HUES48 (cell line): ENCODE results near the gene DNAJC8.
A peak's percentile ranks its signal among the peaks of the same experiment; 100 is the strongest.

ENCODE experiments used
- H3K27ac ChIP-seq: one replicate; pipeline ENCODE4 v1.7.0; 2013; ENCODE audit warnings: low read depth, low read length, inconsistent platforms
- H3K27me3 ChIP-seq: 2 replicates; pipeline ENCODE4 v1.6.1; 2013; ENCODE audit warnings: mild to moderate bottlenecking, low read length; ENCODE audit not compliant: control insufficient read depth, insufficient read depth
- H3K36me3 ChIP-seq: 2 replicates; pipeline ENCODE4 v1.6.1; 2013; ENCODE audit warnings: low read length; ENCODE audit not compliant: control insufficient read depth, insufficient read depth
- H3K4me1 ChIP-seq: 2 replicates; pipeline ENCODE4 v1.6.1; 2013; ENCODE audit warnings: mild to moderate bottlenecking, low read length; ENCODE audit not compliant: control insufficient read depth, insufficient read depth
- H3K4me3 ChIP-seq: 2 replicates; pipeline ENCODE4 v1.5.1; 2013; ENCODE audit warnings: mild to moderate bottlenecking, low read depth, low read length
- H3K9ac ChIP-seq: 2 replicates; pipeline ENCODE4 v1.6.1; 2013; ENCODE audit warnings: mild to moderate bottlenecking, low read depth, low read length, moderate library complexity
- H3K9me3 ChIP-seq: 2 replicates; pipeline ENCODE4 v1.6.1; 2013; ENCODE audit warnings: low read length; ENCODE audit not compliant: control insufficient read depth, insufficient read depth

The DNAJC8 gene

DNA sequence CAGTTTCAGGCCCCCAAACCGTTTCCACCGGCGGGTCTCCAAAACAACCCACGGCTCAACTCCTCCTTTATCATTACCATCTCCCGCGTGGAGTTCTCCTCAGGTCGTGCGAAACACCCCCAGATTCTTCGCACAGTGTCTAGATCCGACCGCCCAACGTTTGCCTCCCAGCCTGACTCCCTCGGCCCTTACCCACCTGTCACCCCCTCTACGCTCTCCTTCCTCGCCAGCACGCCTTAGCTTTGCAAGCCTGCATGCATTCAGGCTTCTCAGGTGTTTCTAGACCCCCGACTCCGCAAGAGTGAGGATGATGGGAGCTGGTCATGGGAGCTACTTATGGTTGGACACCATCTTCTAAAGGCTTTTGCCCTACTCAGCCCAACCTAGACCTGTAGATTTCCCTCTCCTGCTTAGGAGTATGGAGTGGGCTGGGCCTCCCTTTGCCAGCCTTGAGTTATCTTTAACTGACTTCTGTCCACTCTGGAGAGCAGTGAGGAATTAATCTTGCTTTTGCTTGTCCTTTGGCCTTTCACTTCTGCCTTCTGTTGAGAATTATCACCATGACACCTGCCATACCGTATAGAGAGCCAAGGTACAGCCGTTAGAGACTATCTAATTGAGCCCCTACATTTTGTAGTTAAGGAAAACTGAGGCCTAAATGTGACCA lies 4.0 kb upstream of the DNAJC8 start:
- Histone ChIP-seq H3K9ac (peak overlapping the region; percentile 88), H3K27ac (no peak overlapping the region), H3K4me1 (peaks cover 6% of the 10 kb centered on the region; the same call in 1 of the 2 replicates), H3K9me3 (no peaks in the 10 kb centered on the region), H3K36me3 (peaks cover 13% of the 10 kb centered on the region), H3K27me3 (no peaks in the 10 kb centered on the region), H3K4me3 (peak overlapping the region; percentile 88)

DNA sequence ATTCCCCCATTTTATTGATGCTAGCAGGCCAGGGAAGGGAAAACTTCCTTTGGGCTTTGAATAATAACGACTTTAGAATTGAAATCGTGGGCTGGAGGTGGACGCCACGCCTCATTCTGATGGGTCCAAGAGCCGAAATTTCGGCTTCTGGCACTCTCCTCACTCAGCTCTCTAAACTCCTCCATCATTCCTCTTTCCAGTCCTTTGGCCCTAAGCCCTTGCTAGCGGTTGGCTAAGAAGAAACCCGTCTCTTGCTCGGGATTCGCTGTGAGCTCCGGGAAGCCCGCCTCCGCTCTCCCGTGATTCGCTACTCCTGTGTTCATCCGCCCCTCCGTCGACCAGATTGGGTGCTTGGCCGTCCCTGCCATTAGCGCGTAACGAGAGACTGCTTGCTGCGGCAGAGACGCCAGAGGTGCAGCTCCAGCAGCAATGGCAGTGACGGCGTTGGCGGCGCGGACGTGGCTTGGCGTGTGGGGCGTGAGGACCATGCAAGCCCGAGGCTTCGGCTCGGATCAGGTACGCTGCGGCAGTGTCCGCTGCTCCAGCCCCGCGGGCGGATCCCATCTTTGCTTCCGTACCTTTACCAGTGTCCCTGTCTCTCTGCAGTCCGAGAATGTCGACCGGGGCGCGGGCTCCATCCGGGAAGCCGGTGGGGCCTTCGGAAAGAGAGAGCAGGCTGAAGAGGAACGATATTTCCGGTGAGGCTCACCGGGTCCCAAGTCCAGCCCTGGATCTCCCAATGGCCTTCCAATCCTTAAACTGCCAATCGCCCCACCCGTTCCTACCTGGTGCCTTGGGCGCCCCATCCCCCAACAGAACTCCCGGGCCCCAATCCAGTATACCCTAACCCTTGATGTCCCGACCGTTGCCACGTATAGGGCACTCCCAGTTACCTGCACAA lies 3.2 kb upstream of the DNAJC8 start, which contains the start of gene ATP5IF1:
Gene ATP5IF1 (plus strand): TSS at position 370 of the 901 bp plus-strand sequence. CDS start 60 bp downstream, at position 430.
- Histone ChIP-seq H3K36me3 (peaks cover 14% of the 10 kb centered on the region), H3K27me3 (no peaks in the 10 kb centered on the region), H3K27ac (peak within 1 kb of the TSS; percentile 82), H3K4me1 (peaks cover 6% of the 10 kb centered on the region; the same call in 1 of the 2 replicates), H3K4me3 (peak within 1 kb of the TSS; percentile 88), H3K9me3 (no peaks in the 10 kb centered on the region), H3K9ac (peak within 1 kb of the TSS; percentile 88)

DNA sequence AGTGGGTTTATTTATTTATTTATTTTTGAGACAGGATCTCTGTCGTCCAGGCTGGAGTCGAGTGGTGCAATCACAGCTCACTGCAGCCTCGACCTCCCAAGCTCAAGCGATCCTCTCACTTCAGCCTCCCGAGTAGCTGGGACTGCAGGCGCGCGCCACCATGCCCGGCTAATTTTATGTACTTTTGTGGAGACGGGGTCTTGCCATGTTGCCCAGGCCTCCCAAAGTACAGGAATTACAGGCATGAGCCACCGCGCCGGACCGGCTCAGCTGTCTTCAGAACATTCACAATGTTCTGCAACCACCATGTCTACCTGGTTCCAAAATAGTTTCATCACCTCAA lies 406 bp upstream of the DNAJC8 start:
- H3K9me3 ChIP-seq, result no peaks in the 10 kb centered on the region

DNA sequence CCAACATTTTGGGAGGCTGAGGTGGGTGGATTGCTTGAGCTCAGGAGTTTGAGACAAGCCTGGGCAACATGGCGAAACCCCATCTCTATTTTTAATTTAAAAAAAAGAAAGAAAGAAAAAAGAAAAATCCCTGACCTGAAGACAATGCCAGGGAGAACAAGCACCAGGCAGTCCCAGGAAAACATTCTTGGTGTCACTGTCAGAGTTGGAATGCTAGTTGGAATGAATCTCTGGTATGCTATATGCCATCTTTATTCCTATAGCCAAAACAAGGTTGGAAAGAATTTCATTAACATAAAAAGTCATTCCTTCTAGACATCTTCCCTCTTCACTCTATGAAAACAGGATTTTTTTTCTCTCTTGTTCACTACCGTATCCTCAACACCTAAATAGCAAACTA lies 2.8 kb downstream of the DNAJC8 start:
- Histone ChIP-seq H3K27me3 (no peaks in the 10 kb centered on the region), H3K9ac (no peak overlapping the region), H3K4me1 (no peaks in the 10 kb centered on the region), H3K9me3 (no peaks in the 10 kb centered on the region), H3K4me3 (no peak overlapping the region), H3K27ac (no peak overlapping the region), H3K36me3 (peaks cover 57% of the 10 kb centered on the region)

More for the DNA sequence above, 406 bp upstream of the DNAJC8 start:
- Histone ChIP-seq H3K27me3 (no peaks in the 10 kb centered on the region), H3K9ac (no peak overlapping the region), H3K36me3 (peaks cover 36% of the 10 kb centered on the region), H3K4me1 (peaks cover 6% of the 10 kb centered on the region; the same call in 1 of the 2 replicates), H3K27ac (no peak overlapping the region), H3K4me3 (peak overlapping the region; percentile 83; the same call in 1 of the 2 replicates)

DNA sequence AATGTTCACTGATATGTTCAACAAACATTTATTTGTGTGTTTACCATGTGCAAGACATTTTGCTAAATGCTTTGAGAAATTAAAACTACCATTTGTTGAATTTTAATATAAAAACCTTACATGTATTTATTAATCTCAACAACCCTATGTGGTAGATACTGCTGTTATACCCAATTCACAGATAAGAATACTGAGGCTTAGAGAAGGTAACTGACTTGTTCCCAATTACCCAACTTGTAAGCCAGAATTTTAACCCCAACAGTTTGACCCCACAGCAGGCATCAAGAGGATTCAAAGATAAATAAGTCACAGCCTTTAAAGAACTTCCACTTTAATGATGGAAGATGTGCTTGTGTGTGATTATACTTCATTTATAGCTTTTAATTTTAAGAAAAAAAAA lies 3.7 kb downstream of the DNAJC8 start:
- no peaks in the 10 kb centered on the region for H3K4me1 ChIP-seq
- no peak overlapping the region for H3K27ac ChIP-seq
- H3K27me3 ChIP-seq, result no peaks in the 10 kb centered on the region
- peaks cover 64% of the 10 kb centered on the region for H3K36me3 ChIP-seq
- no peak overlapping the region for H3K4me3 ChIP-seq
- no peaks in the 10 kb centered on the region for H3K9me3 ChIP-seq
- H3K9ac ChIP-seq, result no peak overlapping the region

DNA sequence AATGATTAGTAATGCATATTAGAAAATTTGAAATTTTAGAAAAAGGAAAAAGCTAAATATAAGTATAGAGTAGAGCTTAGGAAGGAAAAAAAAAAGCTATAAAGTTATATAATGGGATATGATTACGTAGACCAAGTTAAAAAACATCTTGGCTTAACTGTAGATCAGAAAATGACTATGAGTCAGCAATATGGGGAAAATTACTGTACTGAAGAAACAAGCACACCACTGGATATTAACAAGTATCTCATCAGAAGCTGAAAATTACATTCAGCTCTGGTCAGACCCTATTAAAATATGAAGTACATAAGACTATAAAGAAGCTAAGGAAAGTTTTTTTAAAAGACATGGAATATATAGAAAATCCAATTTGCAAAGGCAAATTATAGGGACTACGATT lies 19.5 kb downstream of the DNAJC8 start:
- peaks cover 62% of the 10 kb centered on the region for H3K36me3 ChIP-seq

DNA sequence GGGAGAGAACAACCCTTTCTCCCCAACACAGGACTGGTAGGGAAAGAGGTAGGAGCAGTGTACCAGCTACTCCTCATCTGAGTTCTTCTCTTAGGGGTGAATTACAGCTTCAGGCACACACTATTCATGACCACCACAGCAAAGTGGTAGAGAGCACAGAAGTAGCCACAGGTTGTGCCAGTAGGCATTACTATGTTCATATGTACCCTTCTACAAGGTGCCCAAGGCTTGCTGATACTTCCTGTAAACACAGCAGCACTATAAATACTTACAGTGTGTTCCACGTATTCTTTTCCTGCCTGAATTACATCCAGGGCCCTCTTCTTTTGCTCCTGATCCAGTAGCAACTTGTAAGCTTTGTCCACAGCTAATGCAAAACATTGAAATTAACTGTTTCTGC lies 23.1 kb downstream of the DNAJC8 start:
- Histone ChIP-seq H3K9ac (no peak overlapping the region), H3K27ac (no peak overlapping the region), H3K27me3 (no peaks in the 10 kb centered on the region), H3K4me1 (no peaks in the 10 kb centered on the region), H3K4me3 (no peak overlapping the region), H3K36me3 (peaks cover 83% of the 10 kb centered on the region), H3K9me3 (no peaks in the 10 kb centered on the region)

More for the DNA sequence above, 19.5 kb downstream of the DNAJC8 start:
- H3K4me3 ChIP-seq, result no peak overlapping the region
- no peak overlapping the region for H3K9ac ChIP-seq
- H3K27me3 ChIP-seq, result no peaks in the 10 kb centered on the region
- H3K4me1 ChIP-seq, result no peaks in the 10 kb centered on the region
- no peaks in the 10 kb centered on the region for H3K9me3 ChIP-seq
- no peak overlapping the region for H3K27ac ChIP-seq

DNA sequence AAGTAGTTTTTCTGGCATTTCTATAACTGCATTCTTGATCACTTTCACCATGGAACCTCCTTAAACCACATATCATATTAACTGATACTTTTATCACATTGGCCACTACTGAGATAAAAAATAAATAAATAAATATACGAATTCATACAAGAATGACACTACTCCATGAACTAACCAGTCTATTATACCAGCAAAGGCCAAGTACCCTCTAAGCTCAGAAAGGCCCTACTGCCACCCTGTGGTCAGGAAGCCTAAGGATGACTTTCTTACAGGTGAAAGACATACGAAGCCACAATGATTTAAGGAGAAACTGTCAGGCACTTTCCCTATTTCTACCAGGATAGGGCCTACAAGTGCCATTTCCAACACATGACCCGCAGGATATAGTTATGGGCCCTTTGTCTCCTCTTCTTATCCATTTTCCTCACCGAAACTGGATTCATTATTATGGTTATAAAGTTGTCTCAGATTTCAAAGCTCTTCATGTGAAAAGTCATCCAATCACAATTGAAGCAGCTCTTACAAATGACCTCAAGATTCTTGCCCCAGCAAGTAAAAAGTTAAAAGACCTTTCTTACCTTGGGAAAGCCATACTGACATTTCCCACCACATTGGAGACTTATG lies 23.9 kb downstream of the DNAJC8 start:
- no peaks in the 10 kb centered on the region for H3K4me1 ChIP-seq
- no peak overlapping the region for H3K4me3 ChIP-seq
- peaks cover 83% of the 10 kb centered on the region for H3K36me3 ChIP-seq
- H3K27ac ChIP-seq, result no peak overlapping the region
- no peak overlapping the region for H3K9ac ChIP-seq
- H3K9me3 ChIP-seq, result no peaks in the 10 kb centered on the region
- H3K27me3 ChIP-seq, result no peaks in the 10 kb centered on the region

DNA sequence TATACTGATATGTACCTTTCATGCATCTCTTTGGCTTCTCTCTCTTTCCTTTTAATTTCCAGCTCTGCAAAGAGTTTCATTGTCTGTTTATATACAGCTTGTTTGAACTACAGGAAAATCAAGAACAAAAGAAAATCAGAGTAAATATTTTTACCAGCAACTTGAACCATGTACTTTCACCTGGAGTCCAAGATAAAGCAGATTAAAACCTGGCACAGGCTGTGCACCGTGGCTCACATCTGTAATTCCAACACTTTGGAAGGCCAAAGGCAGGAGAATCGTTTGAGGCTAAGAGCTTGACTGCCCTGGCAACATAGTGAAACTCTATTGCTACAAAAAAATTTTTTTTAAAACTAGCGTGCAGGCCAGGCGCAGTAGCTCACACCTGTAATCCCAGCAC lies 27.6 kb downstream of the DNAJC8 start:
- H3K27me3 ChIP-seq, result no peaks in the 10 kb centered on the region
- peaks cover 79% of the 10 kb centered on the region for H3K36me3 ChIP-seq
- no peak overlapping the region for H3K27ac ChIP-seq
- H3K9me3 ChIP-seq, result no peaks in the 10 kb centered on the region
- no peaks in the 10 kb centered on the region for H3K4me1 ChIP-seq
- no peak overlapping the region for H3K4me3 ChIP-seq
- H3K9ac ChIP-seq, result no peak overlapping the region

DNA sequence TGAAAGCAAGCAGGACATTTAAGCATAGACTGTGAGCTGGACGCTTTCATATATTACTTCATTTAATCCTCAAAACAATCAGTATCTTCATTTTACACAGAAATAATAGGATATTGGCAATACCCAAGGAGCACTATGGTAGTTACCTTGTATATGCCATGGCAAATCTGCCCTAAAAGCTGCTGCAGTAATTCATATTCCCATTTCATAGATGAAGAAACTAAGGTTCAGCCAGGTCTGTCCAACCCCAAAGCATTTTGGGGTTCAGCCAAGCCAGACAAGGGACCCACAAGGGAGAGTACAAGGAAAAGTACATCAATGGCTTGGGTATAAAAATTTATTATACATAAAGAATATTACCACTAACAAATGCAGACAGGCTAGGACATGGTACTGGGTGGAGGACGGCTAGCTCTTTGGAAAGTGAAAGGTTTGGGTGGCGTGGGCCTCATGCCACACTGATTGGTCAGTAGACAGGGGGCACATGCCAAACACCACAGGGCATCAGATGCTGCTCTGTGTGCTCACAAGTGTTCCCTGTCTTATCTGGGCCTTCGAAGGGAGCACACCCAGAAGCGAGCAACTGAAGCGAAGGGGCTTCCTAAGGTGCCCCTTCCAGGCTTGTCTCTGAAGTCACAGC lies 32.5 kb downstream of the DNAJC8 start:
- H3K4me1 ChIP-seq, result peaks cover 21% of the 10 kb centered on the region
- H3K36me3 ChIP-seq, result peaks cover 62% of the 10 kb centered on the region
- no peak overlapping the region for H3K9ac ChIP-seq
- H3K4me3 ChIP-seq, result no peak overlapping the region
- no peaks in the 10 kb centered on the region for H3K27me3 ChIP-seq
- no peak overlapping the region for H3K27ac ChIP-seq
- no peaks in the 10 kb centered on the region for H3K9me3 ChIP-seq
